GM23248 (cell line): ENCODE results near the gene SRD5A3.

Experiments
- EZH2 ChIP-seq: fragments of 200-600 bp; sonication (generic); IDR thresholded peaks from 2 replicates; pipeline ENCODE4 v1.6.1; 2018; ENCODE audit warnings: antibody characterized with exemption, mild to moderate bottlenecking; ENCODE audit not compliant: insufficient read depth, poor library complexity, severe bottlenecking
- EZH2phosphoT487 ChIP-seq: fragments of 200-600 bp; sonication (generic); IDR thresholded peaks from 2 replicates; pipeline ENCODE4 v1.6.1; 2018; ENCODE audit warnings: antibody characterized with exemption, moderate library complexity, mild to moderate bottlenecking, low read depth; ENCODE audit not compliant: insufficient read depth

GRCh38 chr4:55378617-55379467 lies 32.8 kb downstream of the SRD5A3 start:
- TF ChIP-seq EZH2phosphoT487: no peak
- TF ChIP-seq EZH2: no peak
